ENCODE measurements around the gene SLC7A6OS.
A peak's percentile ranks its signal among the peaks of the same experiment; 100 is the strongest.

The SLC7A6OS gene

GRCh38 chr16:68332411-68333121, 21.8 kb upstream of the SLC7A6OS start:
- H4K5ac ChIP-seq (ENCODE audit: low read length): no peak overlapping the region
- H3K56ac ChIP-seq (ENCODE audit: low read length): no peak overlapping the region
- peak overlapping the region; percentile 33 for H3K27ac ChIP-seq (ENCODE audit: low read depth, low read length)
- H2BK5ac ChIP-seq (ENCODE audit: low read length): no peak overlapping the region
- no peak overlapping the region for H2AK5ac ChIP-seq (ENCODE audit: low read length)
- no peaks in the 10 kb centered on the region for H3K79me1 ChIP-seq (ENCODE audit: low read length)
- H3K23ac ChIP-seq (ENCODE audit: low read length): no peak overlapping the region
- peak; percentile 43 for DNase-seq
- H4K8ac ChIP-seq (ENCODE audit: low read depth, low read length): no peak overlapping the region
- no peak overlapping the region for H3K4ac ChIP-seq (ENCODE audit: low read depth, low read length)
- no peaks in the 10 kb centered on the region for H3K79me2 ChIP-seq (ENCODE audit: control insufficient read depth, insufficient read depth, low read length)
- H3K9ac ChIP-seq (ENCODE audit: low read length): no peak overlapping the region
- no peak overlapping the region for H2BK15ac ChIP-seq (replicated peaks; ENCODE audit: low read depth)
- no peaks in the 10 kb centered on the region for H3K36me3 ChIP-seq (ENCODE audit: control insufficient read depth, insufficient read depth, low read length)
- no peaks in the 10 kb centered on the region for H3K27me3 ChIP-seq (ENCODE audit: insufficient read depth, low read length, poor library complexity)
- no peak overlapping the region for H3K4me3 ChIP-seq (ENCODE audit: low read length)
- no peak overlapping the region for H3K4me2 ChIP-seq (ENCODE audit: low read length)
- no peak overlapping the region for H3K18ac ChIP-seq (ENCODE audit: low read length)
- no CpG with 5 or more reads among the region's 7 CpGs for WGBS (ENCODE audit: extremely low coverage, insufficient coverage, low lambda C conversion rate)
- H2BK120ac ChIP-seq (ENCODE audit: low read depth, low read length): no peak overlapping the region
- H3K4me1 ChIP-seq (ENCODE audit: control insufficient read depth, low read depth, low read length): no peaks in the 10 kb centered on the region

GRCh38 chr16:68331879-68332410, 21.2 kb upstream of the SLC7A6OS start:
- no CpG with 5 or more reads among the region's 4 CpGs for WGBS (ENCODE audit: extremely low coverage, insufficient coverage, low lambda C conversion rate)
- Histone ChIP-seq H4K8ac (ENCODE audit: low read depth, low read length) (no peak overlapping the region), H3K9ac (ENCODE audit: low read length) (no peak overlapping the region), H3K79me1 (ENCODE audit: low read length) (no peaks in the 10 kb centered on the region), H3K27me3 (ENCODE audit: insufficient read depth, low read length, poor library complexity) (no peaks in the 10 kb centered on the region), H2BK5ac (ENCODE audit: low read length) (no peak overlapping the region), H3K4me3 (ENCODE audit: low read length) (no peak overlapping the region), H3K4ac (ENCODE audit: low read depth, low read length) (no peak overlapping the region), H2AK5ac (ENCODE audit: low read length) (no peak overlapping the region), H3K56ac (ENCODE audit: low read length) (no peak overlapping the region), H3K27ac (ENCODE audit: low read depth, low read length) (peak overlapping the region; percentile 33), H3K23ac (ENCODE audit: low read length) (no peak overlapping the region), H3K36me3 (ENCODE audit: control insufficient read depth, insufficient read depth, low read length) (no peaks in the 10 kb centered on the region), H2BK120ac (ENCODE audit: low read depth, low read length) (no peak overlapping the region), H2BK15ac (replicated peaks; ENCODE audit: low read depth) (no peak overlapping the region), H4K5ac (ENCODE audit: low read length) (no peak overlapping the region), H3K18ac (ENCODE audit: low read length) (no peak overlapping the region), H3K4me2 (ENCODE audit: low read length) (no peak overlapping the region), H3K79me2 (ENCODE audit: control insufficient read depth, insufficient read depth, low read length) (no peaks in the 10 kb centered on the region), H3K4me1 (ENCODE audit: control insufficient read depth, low read depth, low read length) (no peaks in the 10 kb centered on the region)
- no peak for DNase-seq

GRCh38 chr16:68328860-68329390, 18.2 kb upstream of the SLC7A6OS start:
- DNase-seq: peak; percentile 32
- H2BK15ac ChIP-seq (replicated peaks; ENCODE audit: low read depth): no peak overlapping the region
- no peak overlapping the region for H3K4me2 ChIP-seq (ENCODE audit: low read length)
- no peak overlapping the region for H3K27ac ChIP-seq (ENCODE audit: low read depth, low read length)
- H3K4me1 ChIP-seq (ENCODE audit: control insufficient read depth, low read depth, low read length): no peaks in the 10 kb centered on the region
- H4K5ac ChIP-seq (ENCODE audit: low read length): no peak overlapping the region
- no peak overlapping the region for H3K4me3 ChIP-seq (ENCODE audit: low read length)
- no peak overlapping the region for H2BK5ac ChIP-seq (ENCODE audit: low read length)
- no peak overlapping the region for H4K8ac ChIP-seq (ENCODE audit: low read depth, low read length)
- H3K18ac ChIP-seq (ENCODE audit: low read length): no peak overlapping the region
- no peak overlapping the region for H2AK5ac ChIP-seq (ENCODE audit: low read length)
- H3K56ac ChIP-seq (ENCODE audit: low read length): no peak overlapping the region
- no CpG with 5 or more reads among the region's 3 CpGs for WGBS (ENCODE audit: extremely low coverage, insufficient coverage, low lambda C conversion rate)
- H3K23ac ChIP-seq (ENCODE audit: low read length): no peak overlapping the region
- H3K27me3 ChIP-seq (ENCODE audit: insufficient read depth, low read length, poor library complexity): no peaks in the 10 kb centered on the region
- H3K79me1 ChIP-seq (ENCODE audit: low read length): no peaks in the 10 kb centered on the region
- no peak overlapping the region for H2BK120ac ChIP-seq (ENCODE audit: low read depth, low read length)
- H3K79me2 ChIP-seq (ENCODE audit: control insufficient read depth, insufficient read depth, low read length): no peaks in the 10 kb centered on the region
- H3K9ac ChIP-seq (ENCODE audit: low read length): no peak overlapping the region
- H3K36me3 ChIP-seq (ENCODE audit: control insufficient read depth, insufficient read depth, low read length): peaks cover 6% of the 10 kb centered on the region
- H3K4ac ChIP-seq (ENCODE audit: low read depth, low read length): no peak overlapping the region

GRCh38 chr16:68328151-68328859, 17.6 kb upstream of the SLC7A6OS start:
- Histone ChIP-seq H3K4ac (ENCODE audit: low read depth, low read length) (no peak overlapping the region), H3K4me1 (ENCODE audit: control insufficient read depth, low read depth, low read length) (no peaks in the 10 kb centered on the region), H3K79me1 (ENCODE audit: low read length) (no peaks in the 10 kb centered on the region), H4K8ac (ENCODE audit: low read depth, low read length) (no peak overlapping the region), H2BK15ac (replicated peaks; ENCODE audit: low read depth) (no peak overlapping the region), H4K5ac (ENCODE audit: low read length) (no peak overlapping the region), H3K27me3 (ENCODE audit: insufficient read depth, low read length, poor library complexity) (no peaks in the 10 kb centered on the region), H3K9ac (ENCODE audit: low read length) (no peak overlapping the region), H2BK120ac (ENCODE audit: low read depth, low read length) (no peak overlapping the region), H3K18ac (ENCODE audit: low read length) (no peak overlapping the region), H3K4me2 (ENCODE audit: low read length) (no peak overlapping the region), H3K36me3 (ENCODE audit: control insufficient read depth, insufficient read depth, low read length) (peaks cover 7% of the 10 kb centered on the region), H3K4me3 (ENCODE audit: low read length) (no peak overlapping the region), H3K56ac (ENCODE audit: low read length) (no peak overlapping the region), H2AK5ac (ENCODE audit: low read length) (no peak overlapping the region), H3K27ac (ENCODE audit: low read depth, low read length) (peak overlapping the region; percentile 63), H3K79me2 (ENCODE audit: control insufficient read depth, insufficient read depth, low read length) (no peaks in the 10 kb centered on the region), H2BK5ac (ENCODE audit: low read length) (no peak overlapping the region), H3K23ac (ENCODE audit: low read length) (no peak overlapping the region)
- WGBS (ENCODE audit: extremely low coverage, insufficient coverage, low lambda C conversion rate): no CpG with 5 or more reads among the region's 13 CpGs
- DNase-seq: peak; percentile 97

DNA sequence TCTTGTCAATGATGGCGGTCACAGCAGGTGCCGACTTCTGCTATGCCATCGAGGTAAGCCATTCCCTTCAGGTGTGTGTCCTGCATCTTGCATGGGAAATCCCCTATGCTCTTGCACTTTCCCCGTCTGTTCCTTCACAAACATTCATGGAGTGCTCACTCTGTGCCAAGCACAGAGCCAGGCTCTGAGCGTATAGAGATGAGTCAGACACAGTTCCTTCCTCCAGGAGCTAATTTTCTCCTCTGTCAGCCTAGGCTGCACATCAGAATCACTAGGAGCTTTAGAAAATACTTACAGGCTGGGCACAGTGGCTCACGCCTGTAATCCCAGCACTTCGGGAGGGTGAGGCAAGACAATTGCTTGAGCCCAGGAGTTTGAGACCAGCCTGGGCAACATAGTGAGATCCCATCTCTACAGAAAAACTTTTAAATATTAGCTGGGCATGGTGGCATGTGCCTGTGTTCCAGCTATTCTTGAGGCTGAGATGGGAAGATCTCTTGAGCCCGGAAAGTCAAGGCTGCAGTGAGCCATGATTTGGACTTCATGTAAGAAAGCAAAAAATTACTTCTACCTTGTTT, 14.1 kb upstream of the SLC7A6OS start:
- DNase-seq: no peak
- no peak overlapping the region for H2BK15ac ChIP-seq (replicated peaks; ENCODE audit: low read depth)
- no peaks in the 10 kb centered on the region for H3K27me3 ChIP-seq (ENCODE audit: insufficient read depth, low read length, poor library complexity)
- H3K4me1 ChIP-seq (ENCODE audit: control insufficient read depth, low read depth, low read length): no peaks in the 10 kb centered on the region
- H3K4ac ChIP-seq (ENCODE audit: low read depth, low read length): no peak overlapping the region
- H3K79me1 ChIP-seq (ENCODE audit: low read length): no peaks in the 10 kb centered on the region
- no peak overlapping the region for H2AK5ac ChIP-seq (ENCODE audit: low read length)
- H3K79me2 ChIP-seq (ENCODE audit: control insufficient read depth, insufficient read depth, low read length): no peaks in the 10 kb centered on the region
- no peak overlapping the region for H3K4me3 ChIP-seq (ENCODE audit: low read length)
- no peak overlapping the region for H3K56ac ChIP-seq (ENCODE audit: low read length)
- H4K8ac ChIP-seq (ENCODE audit: low read depth, low read length): no peak overlapping the region
- no peak overlapping the region for H3K4me2 ChIP-seq (ENCODE audit: low read length)
- H3K9ac ChIP-seq (ENCODE audit: low read length): no peak overlapping the region
- no CpG with 5 or more reads among the region's 8 CpGs for WGBS (ENCODE audit: extremely low coverage, insufficient coverage, low lambda C conversion rate)
- no peak overlapping the region for H2BK5ac ChIP-seq (ENCODE audit: low read length)
- no peak overlapping the region for H2BK120ac ChIP-seq (ENCODE audit: low read depth, low read length)
- no peak overlapping the region for H3K18ac ChIP-seq (ENCODE audit: low read length)
- H4K5ac ChIP-seq (ENCODE audit: low read length): no peak overlapping the region
- H3K27ac ChIP-seq (ENCODE audit: low read depth, low read length): no peak overlapping the region
- H3K23ac ChIP-seq (ENCODE audit: low read length): no peak overlapping the region
- peaks cover 9% of the 10 kb centered on the region for H3K36me3 ChIP-seq (ENCODE audit: control insufficient read depth, insufficient read depth, low read length)
